ENCODE results near the gene ZNF526. TPM values are rescaled to one million over a fixed set of nuclear protein-coding genes. Genes with fewer than 3 reads are reported as not detected.

The ZNF526 gene
- total and polyA plus RNA-seq, 9 of the 15 experiments (the other 6 are each of a cell fraction or from before 2014, with no cell fraction given) = 1.3 to 17.9 (median 6.2) TPM

DNA sequence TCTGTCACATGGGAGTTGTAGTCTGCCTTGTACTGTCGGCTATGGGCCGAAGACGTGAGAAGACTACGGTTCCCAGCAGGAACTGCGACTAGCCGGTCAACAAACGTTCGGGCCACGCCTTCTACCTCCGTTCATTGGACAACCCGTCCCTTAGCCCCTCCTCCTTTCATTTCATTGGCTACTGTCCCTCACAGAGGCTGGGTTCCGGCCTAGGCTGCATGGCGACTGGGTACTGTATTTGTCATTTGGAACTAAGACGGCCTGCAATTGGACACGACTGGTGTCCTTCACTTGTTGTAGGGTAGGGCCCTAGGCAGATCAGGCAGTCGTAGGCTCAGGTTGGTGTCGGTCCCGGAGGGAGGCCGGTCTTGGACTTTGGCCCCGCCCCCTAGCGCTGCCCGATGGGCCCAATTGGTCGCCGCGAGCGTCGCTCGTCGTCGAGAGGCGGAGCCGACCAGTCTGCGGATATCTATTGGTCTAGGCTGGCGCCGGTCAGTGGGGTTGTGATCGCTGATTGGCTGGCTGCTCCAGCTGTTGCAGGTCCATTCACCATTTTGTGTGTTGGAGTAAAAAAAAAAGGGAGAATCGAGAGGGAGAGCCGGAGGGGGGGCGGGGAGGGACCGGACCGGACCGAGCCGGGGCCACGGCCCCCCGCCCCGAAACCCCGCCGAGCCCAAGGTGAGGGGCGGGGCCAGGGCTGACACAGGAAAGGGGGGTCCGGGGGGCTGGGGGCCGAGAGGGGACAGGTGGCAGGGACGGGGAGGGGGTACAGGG, 48.8 kb downstream of the ZNF526 start, which contains the start of gene CIC (continued):
- TF ChIP-seq, protein P1, sequence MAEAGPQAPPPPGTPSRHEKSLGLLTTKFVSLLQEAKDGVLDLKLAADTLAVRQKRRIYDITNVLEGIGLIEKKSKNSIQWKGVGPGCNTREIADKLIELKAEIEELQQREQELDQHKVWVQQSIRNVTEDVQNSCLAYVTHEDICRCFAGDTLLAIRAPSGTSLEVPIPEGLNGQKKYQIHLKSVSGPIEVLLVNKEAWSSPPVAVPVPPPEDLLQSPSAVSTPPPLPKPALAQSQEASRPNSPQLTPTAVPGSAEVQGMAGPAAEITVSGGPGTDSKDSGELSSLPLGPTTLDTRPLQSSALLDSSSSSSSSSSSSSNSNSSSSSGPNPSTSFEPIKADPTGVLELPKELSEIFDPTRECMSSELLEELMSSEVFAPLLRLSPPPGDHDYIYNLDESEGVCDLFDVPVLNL (CRISPR knock-in tag; IDR thresholded peaks at IDR 0.05; ENCODE audit: low read depth) = no peak
- no peak for TF ChIP-seq BRD9 (IDR thresholded peaks at IDR 0.05; ENCODE audit: low read depth, partially characterized antibody)
- TF ChIP-seq, protein P2, sequence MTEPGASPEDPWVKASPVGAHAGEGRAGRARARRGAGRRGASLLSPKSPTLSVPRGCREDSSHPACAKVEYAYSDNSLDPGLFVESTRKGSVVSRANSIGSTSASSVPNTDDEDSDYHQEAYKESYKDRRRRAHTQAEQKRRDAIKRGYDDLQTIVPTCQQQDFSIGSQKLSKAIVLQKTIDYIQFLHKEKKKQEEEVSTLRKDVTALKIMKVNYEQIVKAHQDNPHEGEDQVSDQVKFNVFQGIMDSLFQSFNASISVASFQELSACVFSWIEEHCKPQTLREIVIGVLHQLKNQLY (CRISPR knock-in tag; conservative IDR thresholded peaks at IDR 0.05) = no peak
- TF ChIP-seq, protein P3, sequence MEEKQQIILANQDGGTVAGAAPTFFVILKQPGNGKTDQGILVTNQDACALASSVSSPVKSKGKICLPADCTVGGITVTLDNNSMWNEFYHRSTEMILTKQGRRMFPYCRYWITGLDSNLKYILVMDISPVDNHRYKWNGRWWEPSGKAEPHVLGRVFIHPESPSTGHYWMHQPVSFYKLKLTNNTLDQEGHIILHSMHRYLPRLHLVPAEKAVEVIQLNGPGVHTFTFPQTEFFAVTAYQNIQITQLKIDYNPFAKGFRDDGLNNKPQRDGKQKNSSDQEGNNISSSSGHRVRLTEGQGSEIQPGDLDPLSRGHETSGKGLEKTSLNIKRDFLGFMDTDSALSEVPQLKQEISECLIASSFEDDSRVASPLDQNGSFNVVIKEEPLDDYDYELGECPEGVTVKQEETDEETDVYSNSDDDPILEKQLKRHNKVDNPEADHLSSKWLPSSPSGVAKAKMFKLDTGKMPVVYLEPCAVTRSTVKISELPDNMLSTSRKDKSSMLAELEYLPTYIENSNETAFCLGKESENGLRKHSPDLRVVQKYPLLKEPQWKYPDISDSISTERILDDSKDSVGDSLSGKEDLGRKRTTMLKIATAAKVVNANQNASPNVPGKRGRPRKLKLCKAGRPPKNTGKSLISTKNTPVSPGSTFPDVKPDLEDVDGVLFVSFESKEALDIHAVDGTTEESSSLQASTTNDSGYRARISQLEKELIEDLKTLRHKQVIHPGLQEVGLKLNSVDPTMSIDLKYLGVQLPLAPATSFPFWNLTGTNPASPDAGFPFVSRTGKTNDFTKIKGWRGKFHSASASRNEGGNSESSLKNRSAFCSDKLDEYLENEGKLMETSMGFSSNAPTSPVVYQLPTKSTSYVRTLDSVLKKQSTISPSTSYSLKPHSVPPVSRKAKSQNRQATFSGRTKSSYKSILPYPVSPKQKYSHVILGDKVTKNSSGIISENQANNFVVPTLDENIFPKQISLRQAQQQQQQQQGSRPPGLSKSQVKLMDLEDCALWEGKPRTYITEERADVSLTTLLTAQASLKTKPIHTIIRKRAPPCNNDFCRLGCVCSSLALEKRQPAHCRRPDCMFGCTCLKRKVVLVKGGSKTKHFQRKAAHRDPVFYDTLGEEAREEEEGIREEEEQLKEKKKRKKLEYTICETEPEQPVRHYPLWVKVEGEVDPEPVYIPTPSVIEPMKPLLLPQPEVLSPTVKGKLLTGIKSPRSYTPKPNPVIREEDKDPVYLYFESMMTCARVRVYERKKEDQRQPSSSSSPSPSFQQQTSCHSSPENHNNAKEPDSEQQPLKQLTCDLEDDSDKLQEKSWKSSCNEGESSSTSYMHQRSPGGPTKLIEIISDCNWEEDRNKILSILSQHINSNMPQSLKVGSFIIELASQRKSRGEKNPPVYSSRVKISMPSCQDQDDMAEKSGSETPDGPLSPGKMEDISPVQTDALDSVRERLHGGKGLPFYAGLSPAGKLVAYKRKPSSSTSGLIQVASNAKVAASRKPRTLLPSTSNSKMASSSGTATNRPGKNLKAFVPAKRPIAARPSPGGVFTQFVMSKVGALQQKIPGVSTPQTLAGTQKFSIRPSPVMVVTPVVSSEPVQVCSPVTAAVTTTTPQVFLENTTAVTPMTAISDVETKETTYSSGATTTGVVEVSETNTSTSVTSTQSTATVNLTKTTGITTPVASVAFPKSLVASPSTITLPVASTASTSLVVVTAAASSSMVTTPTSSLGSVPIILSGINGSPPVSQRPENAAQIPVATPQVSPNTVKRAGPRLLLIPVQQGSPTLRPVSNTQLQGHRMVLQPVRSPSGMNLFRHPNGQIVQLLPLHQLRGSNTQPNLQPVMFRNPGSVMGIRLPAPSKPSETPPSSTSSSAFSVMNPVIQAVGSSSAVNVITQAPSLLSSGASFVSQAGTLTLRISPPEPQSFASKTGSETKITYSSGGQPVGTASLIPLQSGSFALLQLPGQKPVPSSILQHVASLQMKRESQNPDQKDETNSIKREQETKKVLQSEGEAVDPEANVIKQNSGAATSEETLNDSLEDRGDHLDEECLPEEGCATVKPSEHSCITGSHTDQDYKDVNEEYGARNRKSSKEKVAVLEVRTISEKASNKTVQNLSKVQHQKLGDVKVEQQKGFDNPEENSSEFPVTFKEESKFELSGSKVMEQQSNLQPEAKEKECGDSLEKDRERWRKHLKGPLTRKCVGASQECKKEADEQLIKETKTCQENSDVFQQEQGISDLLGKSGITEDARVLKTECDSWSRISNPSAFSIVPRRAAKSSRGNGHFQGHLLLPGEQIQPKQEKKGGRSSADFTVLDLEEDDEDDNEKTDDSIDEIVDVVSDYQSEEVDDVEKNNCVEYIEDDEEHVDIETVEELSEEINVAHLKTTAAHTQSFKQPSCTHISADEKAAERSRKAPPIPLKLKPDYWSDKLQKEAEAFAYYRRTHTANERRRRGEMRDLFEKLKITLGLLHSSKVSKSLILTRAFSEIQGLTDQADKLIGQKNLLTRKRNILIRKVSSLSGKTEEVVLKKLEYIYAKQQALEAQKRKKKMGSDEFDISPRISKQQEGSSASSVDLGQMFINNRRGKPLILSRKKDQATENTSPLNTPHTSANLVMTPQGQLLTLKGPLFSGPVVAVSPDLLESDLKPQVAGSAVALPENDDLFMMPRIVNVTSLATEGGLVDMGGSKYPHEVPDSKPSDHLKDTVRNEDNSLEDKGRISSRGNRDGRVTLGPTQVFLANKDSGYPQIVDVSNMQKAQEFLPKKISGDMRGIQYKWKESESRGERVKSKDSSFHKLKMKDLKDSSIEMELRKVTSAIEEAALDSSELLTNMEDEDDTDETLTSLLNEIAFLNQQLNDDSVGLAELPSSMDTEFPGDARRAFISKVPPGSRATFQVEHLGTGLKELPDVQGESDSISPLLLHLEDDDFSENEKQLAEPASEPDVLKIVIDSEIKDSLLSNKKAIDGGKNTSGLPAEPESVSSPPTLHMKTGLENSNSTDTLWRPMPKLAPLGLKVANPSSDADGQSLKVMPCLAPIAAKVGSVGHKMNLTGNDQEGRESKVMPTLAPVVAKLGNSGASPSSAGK (IDR thresholded peaks at IDR 0.05) = no peak
- no peak for TF ChIP-seq RBM34 (IDR thresholded peaks at IDR 0.05; ENCODE audit: borderline replicate concordance, insufficient read depth, low read length)
- no peak for TF ChIP-seq ZEB2 (IDR thresholded peaks at IDR 0.05)
- TF ChIP-seq, protein P4, sequence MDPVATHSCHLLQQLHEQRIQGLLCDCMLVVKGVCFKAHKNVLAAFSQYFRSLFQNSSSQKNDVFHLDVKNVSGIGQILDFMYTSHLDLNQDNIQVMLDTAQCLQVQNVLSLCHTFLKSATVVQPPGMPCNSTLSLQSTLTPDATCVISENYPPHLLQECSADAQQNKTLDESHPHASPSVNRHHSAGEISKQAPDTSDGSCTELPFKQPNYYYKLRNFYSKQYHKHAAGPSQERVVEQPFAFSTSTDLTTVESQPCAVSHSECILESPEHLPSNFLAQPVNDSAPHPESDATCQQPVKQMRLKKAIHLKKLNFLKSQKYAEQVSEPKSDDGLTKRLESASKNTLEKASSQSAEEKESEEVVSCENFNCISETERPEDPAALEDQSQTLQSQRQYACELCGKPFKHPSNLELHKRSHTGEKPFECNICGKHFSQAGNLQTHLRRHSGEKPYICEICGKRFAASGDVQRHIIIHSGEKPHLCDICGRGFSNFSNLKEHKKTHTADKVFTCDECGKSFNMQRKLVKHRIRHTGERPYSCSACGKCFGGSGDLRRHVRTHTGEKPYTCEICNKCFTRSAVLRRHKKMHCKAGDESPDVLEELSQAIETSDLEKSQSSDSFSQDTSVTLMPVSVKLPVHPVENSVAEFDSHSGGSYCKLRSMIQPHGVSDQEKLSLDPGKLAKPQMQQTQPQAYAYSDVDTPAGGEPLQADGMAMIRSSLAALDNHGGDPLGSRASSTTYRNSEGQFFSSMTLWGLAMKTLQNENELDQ (CRISPR knock-in tag; IDR thresholded peaks at IDR 0.05; ENCODE audit: borderline replicate concordance) = no peak
- TF ChIP-seq POLR2AphosphoS5 (IDR thresholded peaks at IDR 0.05; ENCODE audit: control insufficient read depth, insufficient read depth, low read depth, low read length) = no peak

Measured in K562 (cell line).